Transverse colon (tissue), 4 donors: ENCODE results near the gene DMRTA2. TPM values are rescaled to one million over a fixed set of nuclear protein-coding genes. Genes with fewer than 3 reads are reported as not detected.

ENCODE experiments used
- DNase-seq: peaks from one replicate; pipeline ENCODE4 v3.0.0-alpha.2; 2019
- H3K27ac ChIP-seq, 4 donors: fragments of 200-600 bp; sonication (generic); 2 replicates each; pipeline ENCODE4 v1.5.1; 2016 to 2018; ENCODE audit warnings: inconsistent platforms in 4 of 4
- H3K27me3 ChIP-seq: fragments of 200-600 bp; sonication (generic); 2 replicates; pipeline ENCODE4 v1.5.1; 2017; ENCODE audit warnings: inconsistent platforms
- H3K36me3 ChIP-seq, 4 donors: fragments of 200-600 bp; sonication (generic); 2 replicates each; pipeline ENCODE4 v1.5.1; 2017 to 2019; ENCODE audit warnings: inconsistent platforms in 4 of 4
- H3K4me1 ChIP-seq, 4 donors: fragments of 200-600 bp; sonication (generic); 2 replicates each; pipeline ENCODE4 v1.5.1; 2017 to 2020; ENCODE audit warnings: inconsistent platforms in 4 of 4
- H3K4me3 ChIP-seq, 4 donors: fragments of 200-600 bp; sonication (generic); 1 replicate in 1 of 4; 2 replicates in 3 of 4; pipeline versions ENCODE4 v1.5.1 to v1.6.1; 2017 to 2019; ENCODE audit warnings: inconsistent platforms in 4 of 4
- H3K9me3 ChIP-seq, 2 donors: fragments of 200-600 bp; sonication (generic); 2 replicates each; pipeline ENCODE4 v1.5.1; 2017 to 2019; ENCODE audit warnings: inconsistent platforms in 2 of 2
- CTCF ChIP-seq, 5 experiments: fragments of 200-600 bp in 3 of 5; fragments of 450-650 bp in 2 of 5; sonication (generic) in 3 of 5; IDR thresholded peaks; 1 replicate in 2 of 5; 2 replicates in 3 of 5; pipeline ENCODE4 v1.5.1; 2016 to 2017; ENCODE audit warnings: antibody characterized with exemption in 5 of 5, inconsistent platforms in 3 of 5, mild to moderate bottlenecking in 2 of 5, moderate library complexity in 1 of 5
- EP300 ChIP-seq: sonication (generic); formaldehyde crosslinking; IDR thresholded peaks from one replicate; pipeline ENCODE4 v1.6.1; 2017; ENCODE audit warnings: antibody characterized with exemption, low read depth
- POLR2A ChIP-seq: fragments of 450-650 bp; IDR thresholded peaks from one replicate; pipeline ENCODE4 v1.6.1; 2016; ENCODE audit warnings: antibody characterized with exemption, mild to moderate bottlenecking, moderate library complexity
- POLR2AphosphoS5 ChIP-seq, 3 donors: sonication (generic); formaldehyde crosslinking; IDR thresholded peaks; one replicate each; pipeline ENCODE4 v1.6.1; 2016; ENCODE audit warnings: antibody characterized with exemption in 3 of 3
- WGBS, 2 donors: methylation state at CpG; one replicate each; pipeline ENCODE4 v1.1.5; 2018; ENCODE audit warnings: low coverage in 1 of 2; 5-methylcytosine and 5-hydroxymethylcytosine counted together
- in situ Hi-C, 4 donors: fragments of 200-750 bp; cut with MboI; loops; one replicate each; pipeline versions ENCODE4 v1.15.0 to v1.15.1; 2017; ENCODE audit warnings: low sequenced_read_pairs in 3 of 4, low pct_ligation_motif_present in 1 of 4, low pct_unique_long_range_greater_than_20kb in 1 of 4
- intact Hi-C: fragments of 100-400 bp; cut with DNase I; formaldehyde crosslinking; loops from one replicate; pipeline ENCODE4 v1.15.1; 2023; ENCODE audit warnings: low total_unique reads
- total RNA-seq, 4 donors: library from RNA; depleted of rRNA; stranded (reverse); fragments of >200 nt; gene quantifications; one replicate each; pipeline ENCODE4 v1.1.0, GENCODE V29; 2016

The DMRTA2 gene
- total RNA-seq, 4 donors from 2014 or later = not detected

GRCh38 chr1:50415235-50416149 is 7.8 kb downstream of the DMRTA2 start:
- intact Hi-C loops (no loop called here), in situ Hi-C loops (no loop called here)
- Histone ChIP-seq H3K4me3 (no peak overlapping the region), H3K9me3 (no peaks in the 10 kb centered on the region), H3K4me1 (peaks cover 3 to 38% (median 16%) of the 10 kb centered on the region in 4 donors), H3K27ac (no peak overlapping the region), H3K27me3 (peaks cover 98% of the 10 kb centered on the region), H3K36me3 (no peaks in the 10 kb centered on the region)
- no peak for DNase-seq
- TF ChIP-seq POLR2A (no peak), POLR2AphosphoS5 (IDR thresholded peaks at IDR 0.05) (no peak), EP300 (no peak), CTCF (IDR thresholded peaks at IDR 0.05) (no peak)
- 20% methylated on average over 23 of the region's 56 CpGs; no CpG with 5 or more reads in 1 of the 2 donors for WGBS, 2 donors

- in situ Hi-C loops = no loop called here
- Histone ChIP-seq H3K27me3 (peaks cover 98% of the 10 kb centered on the region), H3K4me1 (peaks cover 3 to 37% (median 16%) of the 10 kb centered on the region in 4 donors), H3K36me3 (no peaks in the 10 kb centered on the region), H3K9me3 (no peaks in the 10 kb centered on the region), H3K27ac (no peak overlapping the region), H3K4me3 (no peak overlapping the region)
- intact Hi-C loops = no loop called here
- no peak for DNase-seq
- TF ChIP-seq EP300 (no peak), POLR2A (no peak), CTCF (IDR thresholded peaks at IDR 0.05) (no peak), POLR2AphosphoS5 (IDR thresholded peaks at IDR 0.05) (no peak)
- 54% methylated on average over 7 of the region's 7 CpGs; no CpG with 5 or more reads in 1 of the 2 donors for WGBS, 2 donors
These were observed 8.4 kb downstream of the DMRTA2 start for GRCh38 chr1:50414853-50415234.

GRCh38 chr1:50412813-50413476 is 10.3 kb downstream of the DMRTA2 start:
- Histone ChIP-seq H3K27me3 (peaks cover 96% of the 10 kb centered on the region), H3K36me3 (no peaks in the 10 kb centered on the region), H3K9me3 (no peaks in the 10 kb centered on the region), H3K4me1 (peaks cover 0 to 19% (median 3%) of the 10 kb centered on the region in 4 donors), H3K4me3 (no peak overlapping the region), H3K27ac (no peak overlapping the region)
- 64 to 100% methylated on average over 1 of the region's 1 CpG for WGBS, 2 donors
- in situ Hi-C loops = no loop called here
- intact Hi-C loops = no loop called here
- no peak for DNase-seq
- TF ChIP-seq EP300 = no peak
- TF ChIP-seq POLR2A = no peak
- TF ChIP-seq POLR2AphosphoS5 (IDR thresholded peaks at IDR 0.05) = no peak
- no peak for TF ChIP-seq CTCF (IDR thresholded peaks at IDR 0.05)

GRCh38 chr1:50405814-50406213 is 17.4 kb downstream of the DMRTA2 start:
- Histone ChIP-seq H3K4me3 (no peak overlapping the region), H3K36me3 (no peaks in the 10 kb centered on the region), H3K4me1 (no peaks in the 10 kb centered on the region), H3K27me3 (peaks cover 62% of the 10 kb centered on the region), H3K27ac (no peak overlapping the region), H3K9me3 (no peaks in the 10 kb centered on the region)
- in situ Hi-C loops = no loop called here
- DNase-seq = no peak
- 70 to 72% methylated on average over 4 of the region's 4 CpGs for WGBS, 2 donors
- TF ChIP-seq CTCF (IDR thresholded peaks at IDR 0.05) (no peak), POLR2AphosphoS5 (IDR thresholded peaks at IDR 0.05) (no peak), POLR2A (no peak), EP300 (no peak)
- intact Hi-C loops = no loop called here
